HepG2 (cell line): ENCODE data around the gene ING5. TPM values are rescaled to one million over a fixed set of nuclear protein-coding genes. Genes with fewer than 3 reads are reported as not detected.

Experiments
- EZH2 ChIP-seq: conservative IDR thresholded peaks from 2 replicates; pipeline ENCODE4 v1.6.1; 2012; ENCODE audit warnings: mild to moderate bottlenecking, low read depth, low read length, moderate library complexity
- HDAC1 ChIP-seq: sonication (generic); formaldehyde crosslinking; IDR thresholded peaks from 2 replicates; pipeline ENCODE4 v1.5.1; 2020; ENCODE audit warnings: mild to moderate bottlenecking, missing genetic modification reagents
- KDM4B ChIP-seq: sonication (generic); formaldehyde crosslinking; IDR thresholded peaks from 2 replicates; pipeline ENCODE4 v1.4.0; 2020; ENCODE audit warnings: missing genetic modification reagents
- KMT2A ChIP-seq: sonication (generic); formaldehyde crosslinking; IDR thresholded peaks from 2 replicates; pipeline ENCODE4 v1.4.0; 2020; ENCODE audit warnings: missing genetic modification reagents
- LCORL ChIP-seq, 2 experiments: fragments of 450-650 bp in 1 of 2; sonication (generic) in 1 of 2; formaldehyde crosslinking in 1 of 2; IDR thresholded peaks; 2 replicates each; pipeline versions ENCODE4 v1.5.0 to v1.6.1; 2017 to 2020; ENCODE audit warnings: antibody characterized with exemption in 1 of 2, missing genetic modification reagents in 1 of 2
- NFE2L1 ChIP-seq: sonication (generic); formaldehyde crosslinking; IDR thresholded peaks from 2 replicates; pipeline ENCODE4 v1.4.0; 2020; ENCODE audit warnings: missing genetic modification reagents, mild to moderate bottlenecking, borderline replicate concordance
- NRL ChIP-seq: sonication (generic); formaldehyde crosslinking; IDR thresholded peaks from 2 replicates; pipeline ENCODE4 v1.5.0; 2020; ENCODE audit warnings: missing genetic modification reagents, mild to moderate bottlenecking, moderate library complexity, borderline replicate concordance
- PPARG ChIP-seq: conservative IDR thresholded peaks from 2 replicates; pipeline ENCODE4 v1.6.1; 2016; ENCODE audit warnings: missing biosample characterization, missing genetic modification reagents
- PRPF4 ChIP-seq: fragments of 200-400 bp; formaldehyde crosslinking; IDR thresholded peaks from 2 replicates; pipeline ENCODE4 v1.6.1; 2016; ENCODE audit warnings: low read length, low read depth; ENCODE audit not compliant: poor library complexity, severe bottlenecking
- RARG ChIP-seq: sonication (generic); formaldehyde crosslinking; IDR thresholded peaks from 2 replicates; pipeline ENCODE4 v1.4.0; 2020; ENCODE audit warnings: low read depth, mild to moderate bottlenecking, missing genetic modification reagents
- SNAI1 ChIP-seq: sonication (generic); formaldehyde crosslinking; IDR thresholded peaks from 2 replicates; pipeline ENCODE4 v1.5.0; 2020; ENCODE audit warnings: mild to moderate bottlenecking, missing genetic modification reagents, borderline replicate concordance
- SRSF4 ChIP-seq: fragments of 200-400 bp; formaldehyde crosslinking; IDR thresholded peaks from one replicate; pipeline ENCODE4 v1.6.1; 2018; ENCODE audit warnings: mild to moderate bottlenecking, low read depth, low read length, moderate library complexity; ENCODE audit not compliant: poor library complexity, severe bottlenecking
- STAT5B ChIP-seq: sonication (generic); formaldehyde crosslinking; IDR thresholded peaks from 2 replicates; pipeline ENCODE4 v1.4.0; 2020; ENCODE audit warnings: missing genetic modification reagents
- TCF7 ChIP-seq: sonication (generic); IDR thresholded peaks from 2 replicates; pipeline ENCODE4 v1.6.1; 2016; ENCODE audit warnings: antibody characterized with exemption, low read depth
- USF2 ChIP-seq, 2 experiments: sonication (generic) in 1 of 2; formaldehyde crosslinking in 1 of 2; IDR thresholded peaks; 2 replicates each; pipeline versions ENCODE4 v1.5.1 to v1.6.1; 2011 to 2020; ENCODE audit warnings: borderline replicate concordance in 1 of 2, low read depth in 1 of 2, low read length in 1 of 2, mild to moderate bottlenecking in 1 of 2, missing genetic modification reagents in 1 of 2, moderate library complexity in 1 of 2
- ZEB1 ChIP-seq: IDR thresholded peaks from 2 replicates; pipeline ENCODE4 v1.6.1; 2012; ENCODE audit warnings: mild to moderate bottlenecking, low read depth, inconsistent platforms; ENCODE audit not compliant: insufficient replicate concordance
- ZNF124 ChIP-seq: sonication (generic); formaldehyde crosslinking; IDR thresholded peaks from 2 replicates; pipeline ENCODE4 v1.4.0; 2020; ENCODE audit warnings: missing genetic modification reagents
- ZNF234 ChIP-seq: sonication (generic); formaldehyde crosslinking; conservative IDR thresholded peaks from 2 replicates; pipeline ENCODE4 v1.5.1; 2020; ENCODE audit warnings: mild to moderate bottlenecking, missing genetic modification reagents
- ZNF263 ChIP-seq: sonication (generic); formaldehyde crosslinking; IDR thresholded peaks from 2 replicates; pipeline ENCODE4 v1.4.0; 2020; ENCODE audit warnings: missing genetic modification reagents
- ZNF383 ChIP-seq: sonication (generic); formaldehyde crosslinking; IDR thresholded peaks from 2 replicates; pipeline ENCODE4 v1.4.0; 2020; ENCODE audit warnings: missing genetic modification reagents, mild to moderate bottlenecking, borderline replicate concordance
- ZNF501 ChIP-seq: sonication (generic); formaldehyde crosslinking; IDR thresholded peaks from 2 replicates; pipeline ENCODE4 v1.5.1; 2020; ENCODE audit warnings: mild to moderate bottlenecking, moderate library complexity, missing genetic modification reagents
- ZNF703 ChIP-seq: sonication (generic); formaldehyde crosslinking; IDR thresholded peaks from 2 replicates; pipeline ENCODE4 v1.5.1; 2020; ENCODE audit warnings: missing genetic modification reagents, mild to moderate bottlenecking, moderate library complexity, borderline replicate concordance
- ZZZ3 ChIP-seq: sonication (generic); formaldehyde crosslinking; IDR thresholded peaks from 2 replicates; pipeline ENCODE4 v1.4.0; 2020; ENCODE audit warnings: missing genetic modification reagents, mild to moderate bottlenecking, borderline replicate concordance
- polyA plus RNA-seq, 8 experiments: library from polyadenylated mRNA; depleted of rRNA in 3 of 8; stranded (reverse) in 7 of 8; unstranded in 1 of 8; fragments of >200 nt; fragmentation: Illumina TruSeq in 4 of 8; extraction: Trizol in 4 of 8; gene quantifications; 2 replicates each; pipeline versions ENCODE4 v1.2.1 to v1.2.3, GENCODE V29; 2011 to 2016; ENCODE audit warnings: low read depth in 4 of 8, missing spikeins in 1 of 8, mixed read lengths in 1 of 8; ENCODE audit not compliant: insufficient read depth in 1 of 8
- total RNA-seq, 5 experiments: library from RNA; depleted of rRNA; stranded (reverse); fragments of >200 nt; fragmentation: Illumina TruSeq; extraction: Trizol; gene quantifications; 2 replicates each; pipeline ENCODE4 v1.2.3, GENCODE V29; 2016; ENCODE audit warnings: low read depth in 1 of 5
- TF ChIP-seq, protein P1 (sequence below): sonication (generic); formaldehyde crosslinking; IDR thresholded peaks from 2 replicates; pipeline ENCODE4 v1.5.0; 2020; ENCODE audit warnings: missing genetic modification reagents, mild to moderate bottlenecking, borderline replicate concordance
- TF ChIP-seq, protein P2 (sequence below): sonication (generic); formaldehyde crosslinking; IDR thresholded peaks from 2 replicates; pipeline ENCODE4 v1.5.0; 2020; ENCODE audit warnings: missing genetic modification reagents

ING5 gene
- total and polyA plus RNA-seq, 2 of the 13 experiments (the other 11 are each of a cell fraction or from before 2014, with no cell fraction given): 61.9 to 71.9 TPM

- TF ChIP-seq LCORL (IDR thresholded peaks at IDR 0.05) (no peak), LCORL (CRISPR knock-in tag; IDR thresholded peaks at IDR 0.05) (peak; percentile 57; the same call in 1 of the 2 replicates), ZNF703 (CRISPR knock-in tag) (peak; percentile 62; the same call in 1 of the 2 replicates), SNAI1 (CRISPR knock-in tag) (peak; percentile 51; the same call in 1 of the 2 replicates), PPARG (CRISPR knock-in tag) (no peak), KMT2A (no peak; the same call in 1 of the 2 replicates), EZH2 (no peak), NFE2L1 (no peak), ZNF501 (CRISPR knock-in tag) (peak; percentile 80), STAT5B (CRISPR knock-in tag) (no peak), ZEB1 (peak; percentile 5), KDM4B (CRISPR knock-in tag) (no peak; the same call in 1 of the 2 replicates), SRSF4 (peak; percentile 60), RARG (peak; percentile 78; the same call in 1 of the 2 replicates), ZNF234 (CRISPR knock-in tag) (peak; percentile 70; the same call in 1 of the 2 replicates), ZNF383 (CRISPR knock-in tag) (no peak), ZZZ3 (no peak), ZNF263 (no peak), USF2 (IDR thresholded peaks at IDR 0.05; ENCODE audit: low read depth, low read length) (no peak), USF2 (CRISPR knock-in tag; IDR thresholded peaks at IDR 0.05; ENCODE audit: borderline replicate concordance) (no peak), HDAC1 (CRISPR knock-in tag) (peak; percentile 69; the same call in 1 of the 2 replicates), TCF7 (no peak), ZNF124 (no peak), PRPF4 (no peak), NRL (CRISPR knock-in tag) (no peak)
- TF ChIP-seq, protein P1, sequence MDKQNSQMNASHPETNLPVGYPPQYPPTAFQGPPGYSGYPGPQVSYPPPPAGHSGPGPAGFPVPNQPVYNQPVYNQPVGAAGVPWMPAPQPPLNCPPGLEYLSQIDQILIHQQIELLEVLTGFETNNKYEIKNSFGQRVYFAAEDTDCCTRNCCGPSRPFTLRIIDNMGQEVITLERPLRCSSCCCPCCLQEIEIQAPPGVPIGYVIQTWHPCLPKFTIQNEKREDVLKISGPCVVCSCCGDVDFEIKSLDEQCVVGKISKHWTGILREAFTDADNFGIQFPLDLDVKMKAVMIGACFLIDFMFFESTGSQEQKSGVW (CRISPR knock-in tag): 0 out of 2 replicates have a peak, but pooled peaks have one; percentile 18
- TF ChIP-seq, protein P2, sequence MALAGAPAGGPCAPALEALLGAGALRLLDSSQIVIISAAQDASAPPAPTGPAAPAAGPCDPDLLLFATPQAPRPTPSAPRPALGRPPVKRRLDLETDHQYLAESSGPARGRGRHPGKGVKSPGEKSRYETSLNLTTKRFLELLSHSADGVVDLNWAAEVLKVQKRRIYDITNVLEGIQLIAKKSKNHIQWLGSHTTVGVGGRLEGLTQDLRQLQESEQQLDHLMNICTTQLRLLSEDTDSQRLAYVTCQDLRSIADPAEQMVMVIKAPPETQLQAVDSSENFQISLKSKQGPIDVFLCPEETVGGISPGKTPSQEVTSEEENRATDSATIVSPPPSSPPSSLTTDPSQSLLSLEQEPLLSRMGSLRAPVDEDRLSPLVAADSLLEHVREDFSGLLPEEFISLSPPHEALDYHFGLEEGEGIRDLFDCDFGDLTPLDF (CRISPR knock-in tag): no peak
Measured at GRCh38 chr2:241770936-241771285, 69.1 kb downstream of the ING5 start (continued).
